CD4-positive, alpha-beta T cell treated with Interleukin-1 beta for 1 hour (primary cell): ENCODE results near the gene SNAP25.

Experiments used
- DNase-seq, 2 donors: peaks; one replicate each; pipeline ENCODE4 v3.0.0-alpha.2; 2020 to 2022

Gene SNAP25

DNA sequence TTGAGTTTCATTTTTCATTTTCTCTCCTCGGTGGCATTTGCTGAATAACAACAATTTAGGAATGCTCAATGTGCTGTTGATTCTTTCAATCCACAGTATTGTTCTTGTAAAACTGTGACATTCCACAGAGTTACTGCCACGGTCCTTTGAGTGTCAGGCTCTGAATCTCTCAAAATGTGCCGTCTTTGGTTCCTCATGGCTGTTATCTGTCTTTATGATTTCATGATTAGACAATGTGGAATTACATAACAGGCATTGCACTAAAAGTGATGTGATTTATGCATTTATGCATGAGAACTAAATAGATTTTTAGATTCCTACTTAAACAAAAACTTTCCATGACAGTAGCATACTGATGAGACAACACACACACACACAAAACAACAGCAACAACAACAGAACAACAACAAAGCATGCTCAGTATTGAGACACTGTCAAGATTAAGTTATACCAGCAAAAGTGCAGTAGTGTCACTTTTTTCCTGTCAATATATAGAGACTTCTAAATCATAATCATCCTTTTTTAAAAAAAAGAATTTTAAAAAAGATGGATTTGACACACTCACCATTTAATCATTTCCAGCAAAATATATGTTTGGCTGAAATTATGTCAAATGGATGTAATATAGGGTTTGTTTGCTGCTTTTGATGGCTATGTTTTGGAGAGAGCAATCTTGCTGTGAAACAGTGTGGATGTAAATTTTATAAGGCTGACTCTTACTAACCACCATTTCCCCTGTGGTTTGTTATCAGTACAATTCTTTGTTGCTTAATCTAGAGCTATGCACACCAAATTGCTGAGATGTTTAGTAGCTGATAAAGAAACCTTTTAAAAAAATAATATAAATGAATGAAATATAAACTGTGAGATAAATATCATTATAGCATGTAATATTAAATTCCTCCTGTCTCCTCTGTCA is 88.1 kb downstream of the SNAP25 start:
- DNase-seq = peak in 1 of 2 donors; percentile 7

DNA sequence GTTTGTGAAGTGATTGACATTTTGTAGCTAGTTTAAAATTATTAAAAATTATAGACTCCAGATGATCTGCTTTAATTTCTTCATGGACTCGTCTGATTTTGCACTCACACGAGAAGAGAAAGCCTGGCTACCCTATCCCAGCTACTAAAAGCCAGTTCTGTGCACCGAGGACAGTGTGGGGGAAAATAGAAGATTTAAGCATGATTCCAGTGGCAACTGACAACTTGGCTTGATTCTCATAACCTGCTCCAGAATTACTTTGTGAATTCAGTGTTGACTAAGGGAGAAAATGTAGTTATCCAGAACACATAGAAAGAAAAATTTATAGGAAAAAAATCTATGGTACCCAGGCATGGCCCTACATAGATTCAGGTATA is 88.7 kb downstream of the SNAP25 start:
- no peak for DNase-seq

DNA sequence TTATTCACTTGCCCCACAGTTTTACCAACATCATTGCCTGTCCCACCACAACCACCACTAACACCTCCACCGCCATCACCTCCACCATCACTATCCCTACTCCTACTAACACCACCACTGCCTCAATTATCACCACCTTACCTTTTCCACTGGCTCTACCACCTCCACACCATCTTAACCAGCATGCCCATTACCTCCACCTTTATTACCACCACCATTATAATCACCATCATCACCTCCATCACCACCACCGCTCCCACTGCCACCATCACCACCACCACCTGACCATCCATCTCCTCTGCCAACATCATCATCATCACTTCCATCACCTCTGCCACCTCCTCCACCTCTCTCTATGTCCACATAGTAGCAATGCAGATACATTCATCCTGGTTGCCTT is 90.0 kb downstream of the SNAP25 start:
- no peak for DNase-seq

DNA sequence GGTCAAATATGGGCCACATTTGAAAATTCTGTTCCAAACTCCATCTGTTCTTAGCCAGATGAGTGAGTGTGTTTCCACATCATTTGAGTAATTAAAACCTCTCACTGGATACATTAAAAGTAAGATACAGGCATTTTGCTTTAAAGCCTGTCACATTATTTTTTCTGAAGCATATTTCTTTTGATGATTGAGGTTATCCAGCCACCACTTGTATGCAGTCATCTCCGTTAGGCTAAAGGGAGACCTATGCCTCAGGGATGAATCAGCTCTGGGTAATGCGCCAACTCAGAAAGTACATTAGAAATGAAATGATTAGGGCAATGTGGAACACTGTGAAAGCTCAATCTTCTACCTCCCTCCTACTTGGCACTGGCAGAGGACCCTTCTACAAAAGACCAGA is 90.7 kb downstream of the SNAP25 start:
- no peak for DNase-seq

DNA sequence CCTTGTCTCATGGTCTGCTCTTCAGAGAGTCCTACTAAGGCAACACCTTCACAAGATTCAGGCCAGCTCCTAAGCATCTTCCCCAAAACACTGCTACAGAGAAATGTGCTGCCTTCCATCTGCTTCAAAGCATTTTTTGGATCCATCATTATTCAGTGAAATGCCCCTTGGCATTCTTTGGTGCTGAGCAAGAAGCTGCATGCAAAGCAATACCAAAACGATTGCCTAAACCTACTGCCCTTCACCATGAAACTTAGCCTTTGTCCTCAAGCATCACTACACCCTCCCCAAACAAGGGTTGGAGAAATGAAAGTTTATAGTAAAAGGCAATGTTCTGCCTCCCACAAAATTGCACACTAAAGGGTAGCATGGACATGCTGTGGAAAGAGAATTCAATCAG is 93.5 kb downstream of the SNAP25 start:
- no peak for DNase-seq

DNA sequence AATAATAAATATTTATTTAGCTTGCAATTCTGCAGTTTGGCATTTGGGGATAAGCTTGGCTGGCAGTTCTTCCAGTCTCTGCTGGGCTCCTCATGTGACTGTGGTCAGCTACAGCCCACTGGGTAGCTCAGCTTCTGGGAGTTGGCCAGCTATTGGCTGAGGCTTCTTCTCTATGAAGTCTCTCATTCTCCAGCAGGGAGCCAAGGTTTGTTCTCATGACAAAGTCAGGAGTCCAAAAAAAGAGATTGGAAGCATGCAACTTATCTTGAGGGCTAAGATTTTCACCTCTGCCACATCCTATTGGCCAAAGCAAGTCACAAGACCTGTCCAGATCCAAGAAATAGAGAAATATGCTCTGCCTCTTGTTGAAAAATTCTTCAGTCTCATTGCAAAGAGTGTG is 94.6 kb downstream of the SNAP25 start:
- DNase-seq = no peak

DNA sequence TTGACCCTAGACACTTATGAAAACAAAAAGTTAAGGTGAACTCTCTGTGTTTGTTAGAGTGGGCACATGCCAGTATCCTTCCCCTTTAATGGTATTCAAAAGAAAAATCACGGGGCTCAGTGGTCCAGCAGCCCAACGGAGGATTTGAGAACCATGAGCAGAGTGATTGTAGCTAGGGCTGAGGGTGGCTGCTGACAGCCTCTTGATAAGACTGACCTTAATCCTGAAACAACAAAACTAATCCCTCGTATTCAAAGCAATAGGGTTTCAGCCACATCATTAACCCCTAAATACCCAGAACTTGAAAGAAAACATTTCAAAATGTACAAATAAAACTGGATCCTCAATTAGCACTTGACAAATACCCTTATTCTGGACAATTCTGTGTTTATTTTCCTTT is 95.1 kb downstream of the SNAP25 start:
- no peak for DNase-seq

DNA sequence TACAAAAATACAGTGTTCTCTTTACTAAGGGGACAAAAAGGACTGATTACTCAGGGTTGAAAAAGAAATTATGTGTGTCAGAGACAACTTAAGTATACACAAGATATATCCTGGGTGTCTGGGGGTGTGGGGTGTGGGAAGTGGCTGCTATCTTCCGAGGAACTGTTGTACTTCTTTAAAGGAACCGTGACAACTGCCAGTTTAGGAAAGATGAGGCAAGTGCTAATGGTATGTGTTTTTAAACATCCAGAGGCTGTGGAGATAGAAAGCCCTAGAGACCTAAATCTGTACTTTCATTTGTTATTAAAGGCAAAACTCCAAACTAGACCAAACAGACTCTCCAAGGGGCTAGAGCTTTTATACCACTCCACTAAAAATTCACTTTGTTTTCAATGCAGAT is 95.6 kb downstream of the SNAP25 start:
- DNase-seq = no peak

DNA sequence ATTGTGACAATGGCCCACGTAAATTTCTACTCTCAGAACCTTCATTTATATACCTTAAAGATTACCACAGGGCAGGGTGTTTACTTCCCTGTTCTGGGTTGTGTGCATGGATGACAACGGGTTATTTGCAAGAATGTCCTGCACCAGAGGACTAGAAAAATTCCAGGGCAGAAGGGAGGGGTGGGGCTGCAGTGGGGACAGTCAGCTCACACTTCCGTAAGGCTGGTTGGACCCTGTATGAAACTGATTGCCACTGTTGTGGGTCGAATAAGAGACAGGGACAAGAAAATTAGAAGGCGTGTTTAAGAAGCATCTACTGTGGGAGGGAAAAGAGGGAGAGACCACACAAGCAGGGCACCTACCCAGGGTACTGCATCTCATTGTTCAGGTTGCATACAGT is 96.5 kb downstream of the SNAP25 start:
- DNase-seq = no peak

DNA sequence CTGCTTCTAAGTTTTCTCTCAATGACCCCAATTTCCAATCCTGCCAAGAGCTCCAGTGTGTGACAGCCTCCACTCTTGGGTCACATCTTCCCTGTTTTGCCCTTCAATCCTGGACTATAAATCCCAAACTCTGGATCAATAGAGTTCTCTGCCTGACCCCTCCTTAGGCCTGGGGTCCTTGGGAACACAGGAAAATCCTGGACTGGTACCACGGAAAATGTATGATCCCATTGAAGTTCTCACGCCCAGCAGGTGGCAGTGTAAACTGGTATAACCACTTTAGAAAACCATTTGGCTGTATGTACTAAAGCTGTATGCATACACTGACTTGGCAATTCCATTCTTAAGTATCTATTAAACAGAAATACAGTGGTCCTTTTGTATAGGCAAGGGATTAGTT is 98.0 kb downstream of the SNAP25 start:
- DNase-seq = no peak

DNA sequence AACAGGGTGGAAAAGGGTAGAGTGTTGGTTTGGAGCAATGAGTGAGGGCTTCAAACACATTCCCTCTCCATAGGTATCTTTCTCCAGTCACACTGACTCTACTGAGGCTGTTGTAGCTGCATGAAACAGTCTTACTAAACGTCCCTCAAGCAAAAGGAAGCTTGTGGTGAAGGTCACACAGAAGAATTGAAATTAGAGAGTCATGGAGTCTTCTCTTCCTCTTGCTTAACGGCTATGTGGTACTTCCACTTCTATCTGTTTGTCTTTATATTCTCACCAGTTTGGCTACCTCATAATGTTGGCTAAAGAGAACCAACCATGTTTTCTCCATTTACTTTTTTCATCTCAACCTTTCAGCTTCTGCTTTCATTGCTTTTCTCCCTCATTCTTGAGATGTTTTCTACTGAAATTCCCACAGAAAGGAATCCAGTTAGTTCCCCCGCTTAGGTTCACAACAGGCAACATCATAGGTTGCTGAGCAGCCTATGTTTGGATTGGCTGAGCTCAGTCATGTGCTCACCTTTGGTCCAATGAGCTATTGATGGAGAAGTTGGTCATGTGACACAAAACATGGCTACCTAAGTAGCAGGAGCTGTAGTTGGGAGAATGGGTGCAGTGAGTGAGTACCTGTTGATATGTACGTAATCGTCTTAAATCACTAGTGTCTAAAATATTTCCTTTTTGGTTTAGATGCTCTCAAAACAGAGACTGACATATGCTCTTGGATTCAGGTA is 99.8 kb downstream of the SNAP25 start:
- no peak for DNase-seq

DNA sequence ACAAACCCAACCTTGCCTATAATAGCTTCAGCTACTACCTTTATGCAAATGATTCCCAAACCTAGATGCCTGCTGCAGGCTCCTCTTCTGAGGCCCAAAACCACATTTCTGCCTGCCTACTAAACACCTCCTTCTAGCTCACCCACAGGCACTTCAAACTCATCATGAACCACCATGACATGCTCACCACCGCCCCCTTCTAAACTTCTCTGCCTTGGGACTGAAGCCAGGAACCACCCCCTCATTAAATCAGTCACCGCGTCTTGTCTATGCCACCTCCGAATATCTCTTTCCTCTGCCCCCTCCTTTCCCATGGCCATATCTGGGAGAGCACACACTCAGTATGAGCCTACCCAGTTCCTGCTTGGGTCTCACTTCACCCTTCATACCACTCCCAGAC is 101.2 kb downstream of the SNAP25 start:
- no peak for DNase-seq

DNA sequence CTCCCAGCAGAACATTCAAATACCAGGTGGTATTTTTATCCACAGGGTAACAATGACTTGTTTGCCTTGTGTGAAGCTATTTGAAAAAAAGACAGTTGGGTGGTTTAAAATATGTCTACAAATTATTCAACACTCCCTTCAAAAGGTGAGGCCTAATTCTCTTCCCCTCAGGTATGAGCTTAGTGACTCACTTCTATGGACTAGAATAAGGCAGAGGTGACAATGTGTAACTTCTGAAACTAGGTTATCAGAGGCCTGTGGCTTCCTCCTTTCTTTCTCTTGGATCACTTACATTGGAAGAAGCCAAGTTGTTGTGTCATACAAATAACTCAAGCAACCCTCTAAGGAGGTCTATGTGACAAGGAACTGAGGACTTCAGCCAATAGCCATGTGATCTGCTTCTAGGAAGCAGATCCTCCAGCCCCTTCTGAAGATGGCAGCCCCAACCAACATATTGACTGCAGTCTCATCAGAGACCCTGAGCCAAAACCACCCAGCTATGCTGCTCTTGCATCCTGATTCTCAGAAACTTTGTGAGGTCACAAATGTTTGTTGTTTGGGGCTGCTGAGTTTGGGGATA is 102.6 kb downstream of the SNAP25 start:
- no peak for DNase-seq

DNA sequence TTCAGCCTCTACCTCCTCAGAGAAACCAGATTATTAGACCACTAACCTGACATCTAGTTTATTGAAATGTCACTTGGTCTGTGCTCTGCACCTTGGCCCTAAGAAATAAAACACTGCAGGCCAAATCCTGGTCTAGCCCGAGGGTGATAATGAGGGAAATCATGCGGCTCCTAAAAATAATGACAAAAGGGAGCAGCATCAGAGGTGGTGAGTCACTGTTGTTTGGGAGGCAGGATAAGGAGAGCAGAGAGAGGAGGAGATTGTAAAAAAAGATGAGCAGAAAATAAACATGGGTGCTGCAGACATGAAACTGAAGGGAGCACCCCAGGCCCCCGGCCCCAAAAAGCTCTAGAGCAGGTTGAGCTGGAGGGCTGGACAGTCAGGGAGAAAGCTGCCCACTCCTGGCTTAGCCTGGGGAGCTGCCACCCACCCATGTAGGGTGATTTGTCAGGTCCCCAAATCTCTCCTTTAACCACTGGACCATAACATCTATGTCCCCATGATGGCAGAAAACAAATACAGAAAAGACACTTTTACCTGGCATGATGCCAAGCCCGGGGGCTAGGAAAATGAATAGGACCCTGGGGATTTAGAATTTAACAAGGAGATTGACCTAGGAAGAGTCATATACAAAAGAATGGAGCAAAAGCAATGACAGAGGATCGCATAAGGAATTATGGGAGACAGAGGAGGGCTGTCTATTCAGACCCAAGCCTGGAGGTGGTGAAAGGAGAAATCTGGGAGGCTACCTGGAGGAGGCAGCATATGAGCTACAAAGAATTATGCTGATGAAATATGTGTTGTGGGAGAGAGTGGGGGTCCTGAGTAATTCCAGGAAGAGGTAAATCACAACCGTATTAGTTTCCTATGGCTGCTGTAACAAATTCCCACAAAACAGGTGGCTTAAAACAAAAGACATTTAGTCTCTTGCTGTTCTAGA is 103.7 kb downstream of the SNAP25 start:
- DNase-seq = no peak

DNA sequence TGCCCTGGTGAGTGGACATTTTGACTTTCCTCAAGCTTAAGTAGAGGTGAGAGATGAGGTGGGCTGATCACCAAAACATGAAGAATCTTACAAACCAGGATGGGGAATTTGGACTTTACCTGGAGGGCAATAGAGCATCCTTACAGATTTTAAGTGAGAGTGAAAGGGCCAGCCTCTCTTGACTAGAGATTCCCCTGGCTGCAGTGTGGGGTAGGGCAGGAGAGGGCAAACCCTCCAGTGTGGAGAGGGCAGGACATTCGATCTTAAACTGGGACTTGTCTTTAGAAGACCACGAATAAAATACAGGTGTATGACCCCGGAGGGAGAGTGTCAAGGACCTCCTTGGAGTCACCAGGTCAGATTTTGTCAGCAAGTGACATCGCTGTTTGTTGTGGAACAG is 105.1 kb downstream of the SNAP25 start:
- DNase-seq = no peak

DNA sequence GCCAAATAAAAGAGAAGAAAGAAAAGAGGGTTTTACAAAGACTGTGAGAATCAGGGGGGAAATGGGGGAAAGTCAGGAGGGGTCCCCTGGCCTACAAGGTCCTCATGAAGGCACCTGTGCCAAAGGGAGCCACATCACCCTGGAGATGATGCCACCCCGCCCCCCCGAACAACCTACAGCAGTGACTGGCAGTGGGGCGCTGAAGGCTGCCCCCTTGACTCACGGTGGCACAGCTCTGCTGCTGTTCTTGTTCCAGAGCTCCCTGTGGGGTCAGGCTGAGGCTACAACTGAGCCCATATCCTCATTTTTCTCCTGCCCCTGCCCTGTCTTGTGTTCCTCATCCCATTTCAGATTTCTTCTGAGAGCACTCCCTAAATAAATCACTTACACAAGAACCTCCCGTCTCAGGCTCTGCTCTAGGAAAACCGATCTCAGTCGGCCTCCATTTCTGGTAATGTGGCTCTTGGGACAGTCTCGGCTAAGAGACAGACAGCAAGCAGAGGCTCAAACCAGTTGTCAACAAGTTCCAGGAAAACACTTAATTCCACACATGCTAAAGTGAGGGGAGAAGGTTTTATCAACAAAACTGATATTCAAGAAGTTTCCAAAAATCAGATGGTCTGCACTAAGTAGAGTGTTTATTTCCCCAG is 105.7 kb downstream of the SNAP25 start:
- no peak for DNase-seq

DNA sequence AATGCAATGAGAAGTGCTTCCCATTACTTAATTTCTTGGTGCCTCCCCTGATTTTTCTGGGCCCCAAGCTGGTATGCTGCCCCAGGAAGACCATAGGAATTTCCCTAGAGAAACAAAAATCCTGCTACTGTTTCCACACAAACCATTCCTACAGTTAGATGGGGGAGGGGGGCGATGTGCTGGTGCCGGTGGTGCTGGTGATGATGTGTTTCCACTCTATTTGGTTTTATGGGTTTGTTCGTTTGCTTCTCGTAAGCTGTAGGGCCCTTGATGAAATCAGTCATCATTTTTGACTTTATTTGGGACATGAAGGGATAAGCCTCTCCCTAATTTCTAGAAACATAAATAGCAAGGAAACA is 110.2 kb downstream of the SNAP25 start:
- no peak for DNase-seq

DNA sequence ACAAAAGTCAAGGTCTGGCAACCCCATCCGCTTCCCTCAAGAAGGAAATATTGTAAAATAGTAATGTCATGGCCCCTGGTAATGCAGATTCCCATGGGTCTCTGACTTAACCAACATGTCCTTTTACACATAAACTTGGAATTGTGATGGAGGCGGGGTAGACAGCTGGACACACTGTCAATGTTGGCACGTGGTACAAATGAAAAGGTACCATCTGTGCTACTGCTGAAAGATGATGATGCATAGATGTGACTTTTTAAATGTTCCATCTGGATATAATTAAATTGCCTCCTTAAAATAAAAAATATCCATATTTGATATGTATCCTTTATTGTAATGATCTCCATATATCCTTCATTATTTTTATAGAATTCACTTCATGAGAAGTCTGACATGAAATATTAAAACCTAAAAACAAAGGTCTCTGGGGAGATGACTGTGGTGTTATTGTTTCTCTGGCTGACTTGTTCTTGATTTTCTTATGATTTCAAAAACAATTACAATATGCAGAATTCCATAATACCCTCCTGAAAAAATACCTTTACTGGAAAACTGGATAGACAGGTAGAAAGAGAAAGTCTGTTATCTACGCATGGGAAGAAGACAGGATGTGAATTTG is 110.9 kb downstream of the SNAP25 start:
- no peak for DNase-seq

DNA sequence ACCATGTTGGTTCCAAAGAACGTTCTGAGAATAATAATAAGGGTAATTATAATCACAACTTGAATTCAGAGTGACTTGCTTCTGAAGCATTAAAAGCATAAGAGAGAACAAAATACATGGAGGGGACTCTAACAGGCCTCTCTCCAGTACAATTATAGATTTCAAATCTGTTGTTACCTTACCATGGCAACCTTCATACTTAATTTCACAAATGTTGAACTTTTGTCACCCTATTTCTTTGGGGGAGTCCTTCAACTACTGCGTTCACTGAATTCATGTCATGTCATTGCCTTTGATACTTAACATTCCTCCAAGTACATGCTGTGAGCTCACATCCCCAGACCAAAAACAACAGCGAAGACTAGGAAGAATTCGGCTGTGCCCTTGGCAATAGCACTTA is 111.4 kb downstream of the SNAP25 start:
- no peak for DNase-seq

DNA sequence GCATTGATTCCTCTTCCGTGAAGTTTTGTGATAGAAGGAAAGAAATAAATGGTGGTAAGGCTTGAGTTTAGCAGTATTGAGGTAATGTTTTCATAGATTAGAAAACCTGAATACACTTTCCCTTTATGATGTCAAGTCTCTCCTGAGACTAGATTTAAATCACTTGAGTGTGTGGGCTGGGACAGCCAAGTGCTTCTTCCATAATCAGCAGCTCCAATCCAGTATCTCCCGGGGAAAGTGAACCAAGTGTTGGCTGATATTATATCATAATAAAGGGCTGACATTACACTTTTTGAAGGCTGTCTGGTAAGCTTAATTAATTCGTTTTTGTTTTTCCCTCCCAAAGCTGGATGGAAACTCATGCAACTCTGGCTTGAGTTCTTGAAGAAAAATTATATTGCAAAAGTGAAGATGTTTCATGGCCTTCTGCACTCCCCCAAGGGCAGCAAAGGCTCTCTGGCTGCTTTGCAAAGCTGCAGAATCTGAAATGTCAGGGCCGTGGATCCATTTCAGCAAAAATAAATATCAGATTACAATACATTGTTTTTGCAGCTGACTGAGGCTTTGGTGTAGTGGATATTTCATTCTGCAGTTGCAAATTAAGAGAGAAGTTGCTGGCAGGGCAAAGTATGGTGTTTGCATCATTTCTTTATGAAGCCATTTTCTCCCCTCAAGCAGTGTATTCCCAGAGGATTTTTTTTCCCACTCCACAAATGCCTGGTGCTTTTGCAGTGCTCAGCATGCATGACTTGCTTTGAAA is 114.2 kb downstream of the SNAP25 start:
- no peak for DNase-seq
